ENCODE results near the gene CHST9. TPM values are rescaled to one million over a fixed set of nuclear protein-coding genes. Genes with fewer than 3 reads are reported as not detected.

Gene CHST9
- total RNA-seq, 1 donor from 2014 or later: 0.49 TPM

- Mint-ChIP-seq H3K4me1 (no peaks in the 10 kb centered on the region), H3K36me3 (ENCODE audit: low read depth) (no peaks in the 10 kb centered on the region), H3K9me3 (peaks cover 8% of the 10 kb centered on the region), H3K27me3 (ENCODE audit: low read depth) (no peaks in the 10 kb centered on the region), H3K4me3 (no peak overlapping the region), H3K27ac (ENCODE audit: unreplicated experiment) (no peak overlapping the region)
- no peak for TF ChIP-seq CTCF (conservative IDR thresholded peaks at IDR 0.05)
- DNase-seq (ENCODE audit: low read depth, low spot score): no peak
Measured at GRCh38 chr18:27045342-27045741, 139.8 kb downstream of the CHST9 start.

- no peaks in the 10 kb centered on the region for H3K27me3 Mint-ChIP-seq (ENCODE audit: low read depth)
- H3K4me3 Mint-ChIP-seq: no peak overlapping the region
- no peaks in the 10 kb centered on the region for H3K9me3 Mint-ChIP-seq
- H3K27ac Mint-ChIP-seq (ENCODE audit: unreplicated experiment): no peak overlapping the region
- no peaks in the 10 kb centered on the region for H3K36me3 Mint-ChIP-seq (ENCODE audit: low read depth)
- H3K4me1 Mint-ChIP-seq: no peaks in the 10 kb centered on the region
- no peak for TF ChIP-seq CTCF (conservative IDR thresholded peaks at IDR 0.05)
- DNase-seq (ENCODE audit: low read depth, low spot score): no peak
Measured at GRCh38 chr18:27042177-27042576, 142.9 kb downstream of the CHST9 start.

GRCh38 chr18:27040796-27041195 is 144.3 kb downstream of the CHST9 start:
- no peaks in the 10 kb centered on the region for H3K36me3 Mint-ChIP-seq (ENCODE audit: low read depth)
- no peaks in the 10 kb centered on the region for H3K27me3 Mint-ChIP-seq (ENCODE audit: low read depth)
- H3K9me3 Mint-ChIP-seq: no peaks in the 10 kb centered on the region
- no peak overlapping the region for H3K27ac Mint-ChIP-seq (ENCODE audit: unreplicated experiment)
- TF ChIP-seq CTCF (conservative IDR thresholded peaks at IDR 0.05): no peak
- no peaks in the 10 kb centered on the region for H3K4me1 Mint-ChIP-seq
- H3K4me3 Mint-ChIP-seq: no peak overlapping the region
- DNase-seq (ENCODE audit: low read depth, low spot score): no peak

- peaks cover 15% of the 10 kb centered on the region for H3K4me1 Mint-ChIP-seq
- no peaks in the 10 kb centered on the region for H3K9me3 Mint-ChIP-seq
- H3K4me3 Mint-ChIP-seq: no peak overlapping the region
- no peaks in the 10 kb centered on the region for H3K27me3 Mint-ChIP-seq (ENCODE audit: low read depth)
- no peaks in the 10 kb centered on the region for H3K36me3 Mint-ChIP-seq (ENCODE audit: low read depth)
- TF ChIP-seq CTCF (conservative IDR thresholded peaks at IDR 0.05): no peak
- no peak overlapping the region for H3K27ac Mint-ChIP-seq (ENCODE audit: unreplicated experiment)
- no peak for DNase-seq (ENCODE audit: low read depth, low spot score)
Measured at GRCh38 chr18:27033722-27034121, 151.4 kb downstream of the CHST9 start.

GRCh38 chr18:27030421-27030820 is 154.7 kb downstream of the CHST9 start:
- Mint-ChIP-seq H3K4me1 (peaks cover 15% of the 10 kb centered on the region), H3K4me3 (no peak overlapping the region), H3K27ac (ENCODE audit: unreplicated experiment) (no peak overlapping the region), H3K36me3 (ENCODE audit: low read depth) (no peaks in the 10 kb centered on the region), H3K9me3 (no peaks in the 10 kb centered on the region), H3K27me3 (ENCODE audit: low read depth) (no peaks in the 10 kb centered on the region)
- TF ChIP-seq CTCF (conservative IDR thresholded peaks at IDR 0.05): no peak
- DNase-seq (ENCODE audit: low read depth, low spot score): no peak

GRCh38 chr18:27022477-27022876 is 162.6 kb downstream of the CHST9 start:
- no peaks in the 10 kb centered on the region for H3K4me1 Mint-ChIP-seq
- no peaks in the 10 kb centered on the region for H3K36me3 Mint-ChIP-seq (ENCODE audit: low read depth)
- H3K27me3 Mint-ChIP-seq (ENCODE audit: low read depth): no peaks in the 10 kb centered on the region
- H3K27ac Mint-ChIP-seq (ENCODE audit: unreplicated experiment): no peak overlapping the region
- no peak for TF ChIP-seq CTCF (conservative IDR thresholded peaks at IDR 0.05)
- H3K9me3 Mint-ChIP-seq: no peaks in the 10 kb centered on the region
- no peak overlapping the region for H3K4me3 Mint-ChIP-seq
- DNase-seq (ENCODE audit: low read depth, low spot score): no peak

All from neural crest cell (in vitro differentiated cells).